Natural killer cell (primary cell): ENCODE measurements around the gene PLA1A. TPM values are rescaled to one million over a fixed set of nuclear protein-coding genes. Genes with fewer than 3 reads are reported as not detected.

Source experiments
- ATAC-seq, 3 donors: fragments of 150-1000 bp in 2 of 3; fragments of 200-7000 bp in 1 of 3; cut with Tn5 transposase; 1 replicate in 1 of 3; 2 replicates in 2 of 3; pipeline ENCODE4 v1.10.0; 2021; ENCODE audit warnings: mild to moderate bottlenecking in 2 of 3, moderate library complexity in 2 of 3
- DNase-seq, 2 donors: peaks; one replicate each; pipeline versions ENCODE4 v3.0.0 to v3.0.0-alpha.2; 2013 to 2021; ENCODE audit warnings: mixed read lengths in 1 of 2
- H3K27ac ChIP-seq: one replicate; pipeline ENCODE4 v1.5.1; 2013; ENCODE audit warnings: mild to moderate bottlenecking, low read length
- H3K27me3 ChIP-seq: one replicate; pipeline ENCODE4 v1.6.1; 2013; ENCODE audit warnings: low read length; ENCODE audit not compliant: control insufficient read depth, insufficient read depth
- H3K36me3 ChIP-seq: one replicate; pipeline ENCODE4 v1.6.1; 2013; ENCODE audit warnings: low read length; ENCODE audit not compliant: control insufficient read depth, insufficient read depth
- H3K4me1 ChIP-seq: one replicate; pipeline ENCODE4 v1.6.1; 2013; ENCODE audit warnings: low read length; ENCODE audit not compliant: control insufficient read depth, insufficient read depth
- H3K4me3 ChIP-seq: one replicate; pipeline ENCODE4 v1.5.1; 2013; ENCODE audit warnings: low read length
- H3K9me3 ChIP-seq: one replicate; pipeline ENCODE4 v1.6.1; 2013; ENCODE audit warnings: low read length; ENCODE audit not compliant: control insufficient read depth, insufficient read depth
- H3K27ac Mint-ChIP-seq, 2 donors: one replicate each; pipeline ENCODE4 v1.8.0; 2022; ENCODE audit warnings: mild to moderate bottlenecking in 2 of 2, mixed read lengths in 2 of 2, moderate library complexity in 1 of 2
- H3K27me3 Mint-ChIP-seq, 2 donors: one replicate each; pipeline ENCODE4 v1.8.0; 2022; ENCODE audit warnings: low read depth in 2 of 2, mixed read lengths in 2 of 2
- H3K36me3 Mint-ChIP-seq: one replicate; pipeline ENCODE4 v1.8.0; 2022; ENCODE audit warnings: mixed read lengths
- H3K4me1 Mint-ChIP-seq, 2 donors: one replicate each; pipeline ENCODE4 v1.8.0; 2022; ENCODE audit warnings: mixed read lengths in 2 of 2
- H3K4me3 Mint-ChIP-seq: one replicate; pipeline ENCODE4 v1.8.0; 2022; ENCODE audit warnings: mild to moderate bottlenecking, moderate library complexity, mixed read lengths
- H3K9me3 Mint-ChIP-seq, 2 donors: one replicate each; pipeline ENCODE4 v1.8.0; 2022; ENCODE audit warnings: mixed read lengths in 2 of 2
- CTCF ChIP-seq: fragments of 200-600 bp; IDR thresholded peaks from one replicate; pipeline ENCODE4 v1.8.0; 2022; ENCODE audit warnings: antibody characterized with exemption
- WGBS: methylation state at CpG from one replicate; pipeline ENCODE4 v1.1.7; 2013; ENCODE audit warnings: missing lambda C conversion rate; ENCODE audit not compliant: insufficient coverage; 5-methylcytosine and 5-hydroxymethylcytosine counted together
- intact Hi-C: fragments of 100-400 bp; cut with micrococcal nuclease; formaldehyde crosslinking; loops from one replicate; pipeline ENCODE4 v1.14.2; 2022
- total RNA-seq, 4 donors: library from RNA; stranded (reverse); fragments of 120-200 nt in 1 of 4; gene quantifications; one replicate each; pipeline versions ENCODE4 v1.2.3 to v1.2.4, GENCODE V29; 2013 to 2022

Gene PLA1A
- total RNA-seq, 3 donors from 2014 or later (not counting 1 experiment from before 2014, with no cell fraction given), result 0.20 to 0.34 TPM; not detected in 1

DNA sequence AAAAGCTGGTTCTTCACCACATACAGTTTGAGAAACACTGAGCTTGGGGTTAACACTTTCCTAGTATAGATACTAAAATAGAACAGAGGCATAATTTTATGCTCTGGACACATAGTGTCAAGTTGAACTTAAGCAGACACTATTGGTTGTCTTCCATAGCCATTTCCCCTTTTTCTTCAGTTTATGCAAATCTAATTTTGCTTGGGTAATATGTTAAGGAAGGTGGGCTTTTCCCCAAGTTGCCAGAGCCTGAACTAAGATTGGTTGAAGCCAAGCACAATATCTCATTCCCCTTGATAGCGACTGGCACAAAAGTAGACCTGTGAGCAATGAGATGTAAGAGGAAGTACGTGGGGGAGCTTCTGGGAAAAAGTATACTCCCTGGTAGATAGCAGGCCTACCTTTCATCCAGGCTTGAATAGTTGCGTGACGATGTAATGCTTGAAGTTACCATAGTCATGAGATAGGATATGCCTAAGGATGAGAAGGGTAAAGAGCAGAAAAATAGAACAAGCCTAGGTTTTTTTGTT lies 67.2 kb downstream of the PLA1A start:
- H3K36me3 ChIP-seq, result peaks cover 14% of the 10 kb centered on the region
- intact Hi-C loops, result no loop called here
- H3K9me3 Mint-ChIP-seq, result no peaks in the 10 kb centered on the region
- H3K9me3 ChIP-seq, result no peaks in the 10 kb centered on the region
- H3K4me1 Mint-ChIP-seq, result peaks cover 2 to 5% of the 10 kb centered on the region in 2 donors
- no peaks in the 10 kb centered on the region for H3K27me3 Mint-ChIP-seq
- no peak overlapping the region for H3K27ac ChIP-seq
- no peak for TF ChIP-seq CTCF
- WGBS, result 84% methylated on average over 4 of the region's 4 CpGs
- H3K4me3 Mint-ChIP-seq, result no peak overlapping the region
- H3K27ac Mint-ChIP-seq, result peak overlapping the region; percentile 26 to 42
- no peak for DNase-seq
- H3K36me3 Mint-ChIP-seq, result no peaks in the 10 kb centered on the region
- H3K27me3 ChIP-seq, result no peaks in the 10 kb centered on the region
- no peak for ATAC-seq
- H3K4me1 ChIP-seq, result no peaks in the 10 kb centered on the region
- no peak overlapping the region for H3K4me3 ChIP-seq

DNA sequence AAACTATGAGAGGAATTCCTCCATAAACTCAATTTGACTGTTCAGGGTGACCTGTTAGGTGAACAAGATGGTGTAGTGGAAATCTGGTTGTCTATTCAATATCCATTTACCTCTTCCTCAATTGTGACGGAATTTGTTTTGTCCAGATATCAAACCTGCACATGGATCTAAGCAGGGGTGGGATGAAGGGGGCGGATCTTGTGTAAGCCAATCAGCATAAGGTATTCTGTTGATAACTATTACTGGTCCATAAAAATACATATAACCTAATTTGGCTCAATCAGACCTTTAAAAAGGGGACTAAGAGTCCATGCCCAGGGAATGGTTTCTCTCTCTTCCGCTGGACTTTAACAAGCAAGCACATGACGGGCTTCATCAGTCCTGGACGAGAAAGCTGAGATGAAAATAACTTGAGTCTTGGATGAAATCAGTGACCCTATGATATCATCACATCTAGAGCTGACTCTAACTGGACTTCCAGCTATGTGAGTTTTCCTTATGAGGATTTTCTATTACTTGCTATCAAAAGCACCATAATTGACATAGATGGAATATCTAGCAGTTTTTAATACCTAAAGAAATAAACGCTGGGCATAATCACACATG lies 68.4 kb downstream of the PLA1A start:
- Histone ChIP-seq H3K27me3 (no peaks in the 10 kb centered on the region), H3K36me3 (peaks cover 25% of the 10 kb centered on the region), H3K4me1 (no peaks in the 10 kb centered on the region), H3K27ac (no peak overlapping the region), H3K9me3 (no peaks in the 10 kb centered on the region), H3K4me3 (no peak overlapping the region)
- Mint-ChIP-seq H3K9me3 (no peaks in the 10 kb centered on the region), H3K4me1 (peaks cover 4 to 5% of the 10 kb centered on the region in 2 donors), H3K4me3 (no peak overlapping the region), H3K36me3 (no peaks in the 10 kb centered on the region), H3K27me3 (no peaks in the 10 kb centered on the region), H3K27ac (peak overlapping the region in 1 of 2 donors; percentile 39)
- no peak for TF ChIP-seq CTCF
- intact Hi-C loops, result no loop called here
- 89% methylated on average over 3 of the region's 6 CpGs for WGBS
- DNase-seq, result no peak
- ATAC-seq, result no peak

- Mint-ChIP-seq H3K27me3 (no peaks in the 10 kb centered on the region), H3K27ac (peak overlapping the region; percentile 45 to 51), H3K9me3 (no peaks in the 10 kb centered on the region), H3K36me3 (peaks cover 7% of the 10 kb centered on the region), H3K4me1 (peaks cover 7 to 8% of the 10 kb centered on the region in 2 donors), H3K4me3 (no peak overlapping the region)
- DNase-seq (no peak), ATAC-seq (no peak)
- H3K27ac ChIP-seq, result no peak overlapping the region
- no peaks in the 10 kb centered on the region for H3K4me1 ChIP-seq
- intact Hi-C loops, result loop anchor here (10.0 kb wide), 1 partner anchor 425 kb away; the partner anchor contains the start of gene GSK3B
- no peak overlapping the region for H3K4me3 ChIP-seq
- H3K9me3 ChIP-seq, result no peaks in the 10 kb centered on the region
- TF ChIP-seq CTCF, result no peak
- 89% methylated on average over 1 of the region's 5 CpGs for WGBS
- H3K36me3 ChIP-seq, result peaks cover 59% of the 10 kb centered on the region
- H3K27me3 ChIP-seq, result no peaks in the 10 kb centered on the region
These were observed 72.4 kb downstream of the PLA1A start for GRCh38 chr3:119669906-119670570.
